Astrocyte (in vitro differentiated cells and primary cell): ENCODE results near the gene WDR33. TPM values are rescaled to one million over a fixed set of nuclear protein-coding genes. Genes with fewer than 3 reads are reported as not detected.

Source experiments
- DNase-seq: peaks from one replicate; pipeline ENCODE4 v3.0.0-alpha.2; 2010; ENCODE audit warnings: low read depth
- FAIRE-seq: peaks from 2 replicates; lab custom pipeline; 2011; peaks lifted over from hg19 to GRCh38; lab: Jason Lieb, UNC
- H2AFZ ChIP-seq: 2 replicates; pipeline ENCODE4 v1.6.0; 2012; ENCODE audit warnings: low read depth, low read length, inconsistent platforms
- H3K27ac ChIP-seq: 2 replicates; pipeline ENCODE4 v1.5.1; 2011; ENCODE audit warnings: low read depth, low read length, inconsistent platforms
- H3K27me3 ChIP-seq: 2 replicates; pipeline ENCODE4 v1.6.0; 2011; ENCODE audit warnings: low read length, inconsistent platforms; ENCODE audit not compliant: insufficient read depth
- H3K36me3 ChIP-seq: 2 replicates; pipeline ENCODE4 v1.5.1; 2011; ENCODE audit warnings: low read length, inconsistent platforms; ENCODE audit not compliant: insufficient read depth
- H3K4me1 ChIP-seq: 2 replicates; pipeline ENCODE4 v1.5.1; 2011; ENCODE audit warnings: low read length, inconsistent platforms; ENCODE audit not compliant: insufficient read depth
- H3K4me2 ChIP-seq: 2 replicates; pipeline ENCODE4 v1.6.0; 2012; ENCODE audit warnings: low read length, inconsistent platforms
- H3K4me3 ChIP-seq: 2 replicates; pipeline ENCODE4 v1.5.1; 2011; ENCODE audit warnings: low read depth, mild to moderate bottlenecking, low read length, inconsistent platforms; ENCODE audit not compliant: insufficient read depth
- H3K79me2 ChIP-seq: 2 replicates; pipeline ENCODE4 v1.6.0; 2012; ENCODE audit warnings: mild to moderate bottlenecking, low read length, inconsistent platforms; ENCODE audit not compliant: insufficient read depth
- H3K9ac ChIP-seq: 2 replicates; pipeline ENCODE4 v1.6.0; 2012; ENCODE audit warnings: mild to moderate bottlenecking, low read length, inconsistent platforms
- H3K9me3 ChIP-seq: 2 replicates; pipeline ENCODE4 v1.5.1; 2012; ENCODE audit warnings: low read depth, mild to moderate bottlenecking, low read length, inconsistent platforms; ENCODE audit not compliant: insufficient read depth
- H4K20me1 ChIP-seq: 2 replicates; pipeline ENCODE4 v1.6.0; 2012; ENCODE audit warnings: low read length, inconsistent platforms; ENCODE audit not compliant: insufficient read depth
- H3K27ac Mint-ChIP-seq: one replicate; pipeline ENCODE4 v1.8.0; 2021; ENCODE audit warnings: mild to moderate bottlenecking, mixed read lengths; ENCODE audit not compliant: unreplicated experiment
- H3K27me3 Mint-ChIP-seq: one replicate; pipeline ENCODE4 v1.8.0; 2021; ENCODE audit warnings: low read depth, mixed read lengths; ENCODE audit not compliant: unreplicated experiment
- H3K36me3 Mint-ChIP-seq: one replicate; pipeline ENCODE4 v1.8.0; 2021; ENCODE audit warnings: low read depth, mixed read lengths; ENCODE audit not compliant: unreplicated experiment
- H3K4me1 Mint-ChIP-seq: one replicate; pipeline ENCODE4 v1.8.0; 2021; ENCODE audit warnings: low read depth, mixed read lengths; ENCODE audit not compliant: unreplicated experiment
- H3K4me3 Mint-ChIP-seq: one replicate; pipeline ENCODE4 v1.8.0; 2021; ENCODE audit warnings: mild to moderate bottlenecking, moderate library complexity, mixed read lengths; ENCODE audit not compliant: unreplicated experiment
- H3K9me3 Mint-ChIP-seq: one replicate; pipeline ENCODE4 v1.8.0; 2021; ENCODE audit warnings: mild to moderate bottlenecking, mixed read lengths; ENCODE audit not compliant: unreplicated experiment
- EZH2 ChIP-seq: IDR thresholded peaks from 2 replicates; pipeline ENCODE4 v1.6.1; 2012; ENCODE audit warnings: mild to moderate bottlenecking, low read length, inconsistent platforms; ENCODE audit not compliant: insufficient read depth
- total RNA-seq: library from RNA; stranded (reverse); gene quantifications from 2 replicates; pipeline ENCODE4 v1.2.1, GENCODE V29; 2021
- TF ChIP-seq, protein P1 (sequence below): IDR thresholded peaks from 2 replicates; pipeline ENCODE4 v1.5.1; 2011; ENCODE audit warnings: low read depth, mild to moderate bottlenecking, inconsistent platforms, low read length, moderate library complexity; ENCODE audit not compliant: insufficient read depth

Gene WDR33
- total RNA-seq, 1 donor from 2014 or later: 40.9 TPM

DNA sequence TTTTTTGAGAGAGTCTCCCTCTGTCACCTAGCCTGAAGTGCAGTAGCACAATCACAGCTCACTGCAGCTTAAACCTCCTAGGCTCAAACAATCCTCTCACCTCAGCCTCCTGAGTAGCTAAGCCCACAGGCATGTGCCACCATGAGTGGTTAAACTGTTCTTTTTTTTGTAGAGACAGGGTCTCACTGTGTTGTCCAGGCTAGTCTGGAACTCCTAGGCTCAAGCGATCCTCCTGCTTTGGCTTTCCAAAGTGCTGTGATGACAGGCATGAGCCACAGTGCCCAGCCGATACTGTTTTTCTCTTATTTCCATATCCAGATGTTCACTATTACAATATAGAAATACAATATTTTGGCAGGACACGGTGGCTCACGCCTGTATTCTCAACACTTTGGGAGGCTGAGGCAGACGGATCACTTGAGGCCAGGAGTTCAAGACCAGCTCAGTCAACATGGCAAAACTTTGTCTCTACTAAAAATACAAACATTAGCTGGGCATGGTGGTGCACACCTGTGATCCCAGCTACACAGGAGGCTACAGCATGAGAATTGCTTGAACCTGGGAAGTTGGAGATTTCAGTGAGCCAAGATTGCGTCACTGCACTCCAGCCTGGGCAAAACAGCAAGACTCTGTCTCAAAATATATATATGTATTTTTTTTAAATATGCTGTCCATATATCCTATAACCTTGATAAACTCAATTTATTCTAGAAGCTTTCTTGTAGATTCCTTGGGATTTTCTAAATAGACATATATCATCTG lies 24.7 kb downstream of the WDR33 start:
- FAIRE-seq (no peak), DNase-seq (no peak)
- H3K4me1 Mint-ChIP-seq: peaks cover 10% of the 10 kb centered on the region
- H3K27me3 Mint-ChIP-seq: no peaks in the 10 kb centered on the region
- no peak overlapping the region for H3K27ac ChIP-seq
- H3K27me3 ChIP-seq: no peaks in the 10 kb centered on the region
- H4K20me1 ChIP-seq: peaks cover 52% of the 10 kb centered on the region
- no peak overlapping the region for H2AFZ ChIP-seq
- no peak overlapping the region for H3K4me3 Mint-ChIP-seq
- no peaks in the 10 kb centered on the region for H3K9me3 Mint-ChIP-seq
- H3K79me2 ChIP-seq: peaks cover 65% of the 10 kb centered on the region
- no peak for TF ChIP-seq EZH2
- TF ChIP-seq, protein P1, sequence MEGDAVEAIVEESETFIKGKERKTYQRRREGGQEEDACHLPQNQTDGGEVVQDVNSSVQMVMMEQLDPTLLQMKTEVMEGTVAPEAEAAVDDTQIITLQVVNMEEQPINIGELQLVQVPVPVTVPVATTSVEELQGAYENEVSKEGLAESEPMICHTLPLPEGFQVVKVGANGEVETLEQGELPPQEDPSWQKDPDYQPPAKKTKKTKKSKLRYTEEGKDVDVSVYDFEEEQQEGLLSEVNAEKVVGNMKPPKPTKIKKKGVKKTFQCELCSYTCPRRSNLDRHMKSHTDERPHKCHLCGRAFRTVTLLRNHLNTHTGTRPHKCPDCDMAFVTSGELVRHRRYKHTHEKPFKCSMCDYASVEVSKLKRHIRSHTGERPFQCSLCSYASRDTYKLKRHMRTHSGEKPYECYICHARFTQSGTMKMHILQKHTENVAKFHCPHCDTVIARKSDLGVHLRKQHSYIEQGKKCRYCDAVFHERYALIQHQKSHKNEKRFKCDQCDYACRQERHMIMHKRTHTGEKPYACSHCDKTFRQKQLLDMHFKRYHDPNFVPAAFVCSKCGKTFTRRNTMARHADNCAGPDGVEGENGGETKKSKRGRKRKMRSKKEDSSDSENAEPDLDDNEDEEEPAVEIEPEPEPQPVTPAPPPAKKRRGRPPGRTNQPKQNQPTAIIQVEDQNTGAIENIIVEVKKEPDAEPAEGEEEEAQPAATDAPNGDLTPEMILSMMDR: no peak
- no peaks in the 10 kb centered on the region for H3K4me1 ChIP-seq
- H3K4me2 ChIP-seq: no peak overlapping the region
- no peak overlapping the region for H3K4me3 ChIP-seq
- no peak overlapping the region for H3K27ac Mint-ChIP-seq
- no peaks in the 10 kb centered on the region for H3K36me3 ChIP-seq
- H3K9me3 ChIP-seq: no peaks in the 10 kb centered on the region
- H3K36me3 Mint-ChIP-seq: peaks cover 2% of the 10 kb centered on the region
- H3K9ac ChIP-seq: no peak overlapping the region

DNA sequence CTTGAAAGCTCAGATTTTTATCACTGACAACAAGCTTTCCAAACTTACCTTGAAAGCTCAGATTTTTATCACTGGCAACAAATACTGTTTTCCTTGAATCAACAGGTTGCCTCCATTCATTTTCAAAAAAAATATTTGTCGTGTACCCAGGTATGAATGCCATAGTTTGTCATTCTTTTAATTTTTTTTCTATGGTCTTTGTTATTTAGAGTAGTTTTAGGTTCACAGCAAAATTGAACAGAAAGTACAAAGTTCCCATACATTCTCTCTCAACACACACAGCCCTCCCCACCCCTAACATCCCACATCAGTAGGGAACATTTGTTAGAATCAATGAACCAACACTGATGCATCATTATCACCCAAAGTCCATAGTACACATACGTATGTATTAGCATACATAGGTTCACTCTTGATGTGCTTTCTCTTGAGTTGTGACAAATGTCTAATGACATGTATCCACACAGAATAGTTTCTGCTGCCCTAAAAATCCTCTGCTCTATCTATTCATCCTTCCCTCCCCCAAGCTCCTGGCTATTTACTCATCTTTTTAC lies 25.9 kb downstream of the WDR33 start:
- H3K4me1 Mint-ChIP-seq: peaks cover 6% of the 10 kb centered on the region
- H3K4me2 ChIP-seq: no peak overlapping the region
- H3K4me1 ChIP-seq: no peaks in the 10 kb centered on the region
- H3K9me3 Mint-ChIP-seq: no peaks in the 10 kb centered on the region
- no peak for FAIRE-seq
- no peaks in the 10 kb centered on the region for H3K36me3 ChIP-seq
- no peak overlapping the region for H3K4me3 Mint-ChIP-seq
- H3K36me3 Mint-ChIP-seq: peaks cover 2% of the 10 kb centered on the region
- DNase-seq: no peak
- H4K20me1 ChIP-seq: peaks cover 52% of the 10 kb centered on the region
- H2AFZ ChIP-seq: no peak overlapping the region
- no peaks in the 10 kb centered on the region for H3K27me3 ChIP-seq
- no peak overlapping the region for H3K27ac Mint-ChIP-seq
- peaks cover 65% of the 10 kb centered on the region for H3K79me2 ChIP-seq
- no peak overlapping the region for H3K4me3 ChIP-seq
- no peaks in the 10 kb centered on the region for H3K27me3 Mint-ChIP-seq
- no peak overlapping the region for H3K9ac ChIP-seq
- no peak overlapping the region for H3K27ac ChIP-seq
- H3K9me3 ChIP-seq: no peaks in the 10 kb centered on the region
- TF ChIP-seq EZH2: no peak
- TF ChIP-seq, protein P1: no peak

DNA sequence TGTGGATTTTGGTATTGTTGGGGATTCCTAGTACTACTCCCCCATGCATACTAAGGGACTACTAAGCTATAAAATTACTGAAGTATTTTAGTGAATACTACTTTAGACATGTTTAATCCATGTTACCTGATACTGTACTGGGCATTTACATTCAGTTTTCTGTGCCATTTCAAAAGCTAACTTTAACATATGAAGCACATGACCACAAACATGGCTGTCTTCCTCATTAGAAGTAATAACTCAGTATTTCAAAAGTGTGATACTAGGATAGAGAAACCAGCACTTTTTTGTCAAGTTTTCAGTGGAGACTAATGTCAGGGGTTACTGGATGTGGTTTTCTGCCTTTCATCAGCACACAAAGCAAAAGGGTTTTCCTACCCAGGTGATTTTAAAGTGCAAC lies 27.9 kb downstream of the WDR33 start:
- Histone ChIP-seq H3K4me1 (no peaks in the 10 kb centered on the region), H4K20me1 (peaks cover 63% of the 10 kb centered on the region), H3K9me3 (no peaks in the 10 kb centered on the region), H3K79me2 (peaks cover 79% of the 10 kb centered on the region), H3K27me3 (no peaks in the 10 kb centered on the region), H3K9ac (no peak overlapping the region), H3K4me3 (no peak overlapping the region), H3K36me3 (no peaks in the 10 kb centered on the region), H2AFZ (no peak overlapping the region), H3K4me2 (no peak overlapping the region), H3K27ac (no peak overlapping the region)
- no peak overlapping the region for H3K27ac Mint-ChIP-seq
- H3K27me3 Mint-ChIP-seq: no peaks in the 10 kb centered on the region
- DNase-seq (no peak), FAIRE-seq (no peak)
- H3K4me1 Mint-ChIP-seq: peaks cover 8% of the 10 kb centered on the region
- no peaks in the 10 kb centered on the region for H3K9me3 Mint-ChIP-seq
- peaks cover 4% of the 10 kb centered on the region for H3K36me3 Mint-ChIP-seq
- no peak for TF ChIP-seq EZH2
- TF ChIP-seq, protein P1: no peak
- H3K4me3 Mint-ChIP-seq: no peak overlapping the region
